HepG2 (cell line): ENCODE data around the gene RASIP1. TPM values are rescaled to one million over a fixed set of nuclear protein-coding genes. Genes with fewer than 3 reads are reported as not detected.

ENCODE experiments used
- AKNA ChIP-seq: sonication (generic); formaldehyde crosslinking; IDR thresholded peaks from 2 replicates; pipeline ENCODE4 v1.4.0; 2020; ENCODE audit warnings: missing genetic modification reagents, borderline replicate concordance
- ATF7 ChIP-seq, 2 experiments: fragments of 450-650 bp in 1 of 2; sonication (generic) in 1 of 2; formaldehyde crosslinking in 1 of 2; IDR thresholded peaks; 2 replicates each; pipeline versions ENCODE4 v1.4.0 to v1.6.1; 2016 to 2020; ENCODE audit warnings: antibody characterized with exemption in 1 of 2, mild to moderate bottlenecking in 1 of 2, missing genetic modification reagents in 1 of 2
- CREB1 ChIP-seq, 2 experiments: fragments of 450-650 bp in 1 of 2; IDR thresholded peaks; 2 replicates each; pipeline ENCODE4 v1.6.1; 2016 to 2017; ENCODE audit warnings: control low read depth in 1 of 2, mild to moderate bottlenecking in 1 of 2, missing compliant biosample characterization in 1 of 2, missing genetic modification characterization in 1 of 2
- GABPA ChIP-seq, 2 experiments: IDR thresholded peaks; 2 replicates each; pipeline ENCODE4 v1.6.1; 2011 to 2016; ENCODE audit warnings: low read depth in 2 of 2, low read length in 1 of 2, missing biosample characterization in 1 of 2, missing genetic modification characterization in 1 of 2
- GABPB1 ChIP-seq: IDR thresholded peaks from 2 replicates; pipeline ENCODE4 v1.6.1; 2016; ENCODE audit warnings: mild to moderate bottlenecking, missing genetic modification reagents, moderate library complexity, missing compliant biosample characterization
- ZNF24 ChIP-seq: fragments of 450-650 bp; IDR thresholded peaks from 2 replicates; pipeline ENCODE4 v1.6.1; 2017; ENCODE audit warnings: antibody characterized with exemption, mild to moderate bottlenecking
- ZNF350 ChIP-seq: sonication (generic); formaldehyde crosslinking; IDR thresholded peaks from 2 replicates; pipeline ENCODE4 v1.4.0; 2020; ENCODE audit warnings: mild to moderate bottlenecking, low read depth, missing genetic modification reagents, borderline replicate concordance
- polyA plus RNA-seq, 8 experiments: library from polyadenylated mRNA; depleted of rRNA in 3 of 8; stranded (reverse) in 7 of 8; unstranded in 1 of 8; fragments of >200 nt; fragmentation: Illumina TruSeq in 4 of 8; extraction: Trizol in 4 of 8; gene quantifications; 2 replicates each; pipeline versions ENCODE4 v1.2.1 to v1.2.3, GENCODE V29; 2011 to 2016; ENCODE audit warnings: low read depth in 4 of 8, missing spikeins in 1 of 8, mixed read lengths in 1 of 8; ENCODE audit not compliant: insufficient read depth in 1 of 8
- total RNA-seq, 5 experiments: library from RNA; depleted of rRNA; stranded (reverse); fragments of >200 nt; fragmentation: Illumina TruSeq; extraction: Trizol; gene quantifications; 2 replicates each; pipeline ENCODE4 v1.2.3, GENCODE V29; 2016; ENCODE audit warnings: low read depth in 1 of 5

Gene RASIP1
- total and polyA plus RNA-seq, 2 of the 13 experiments (the other 11 are each of a cell fraction or from before 2014, with no cell fraction given) = 0.44 to 0.58 TPM

- TF ChIP-seq AKNA = no peak
- TF ChIP-seq GABPA (IDR thresholded peaks at IDR 0.05; ENCODE audit: low read depth, low read length) = peak; percentile 50
- TF ChIP-seq GABPA (CRISPR knock-in tag; IDR thresholded peaks at IDR 0.05; ENCODE audit: low read depth) = peak; percentile 80
- peak; percentile 77 for TF ChIP-seq CREB1 (IDR thresholded peaks at IDR 0.05)
- peak; percentile 47; the same call in 1 of the 2 replicates for TF ChIP-seq CREB1 (CRISPR knock-in tag; IDR thresholded peaks at IDR 0.05)
- no peak for TF ChIP-seq ZNF350
- TF ChIP-seq ZNF24 = no peak
- TF ChIP-seq ATF7 (IDR thresholded peaks at IDR 0.05) = peak; percentile 83
- no peak for TF ChIP-seq ATF7 (CRISPR knock-in tag; IDR thresholded peaks at IDR 0.05)
- TF ChIP-seq GABPB1 (CRISPR knock-in tag) = peak; percentile 73
These were observed 13.9 kb downstream of the RASIP1 start (continued) for GRCh38 chr19:48726556-48726955.
